ENCODE results near the gene RNASEH2C. TPM values are rescaled to one million over a fixed set of nuclear protein-coding genes. Genes with fewer than 3 reads are reported as not detected.
"Not testable (repeated sequence)": the region's sequence is repeated elsewhere in the genome, so short reads cannot be mapped to it uniquely, and the experiment has no call there.

The RNASEH2C gene
- total RNA-seq, 2 donors from 2014 or later = 40.9 to 93.0 TPM

DNA sequence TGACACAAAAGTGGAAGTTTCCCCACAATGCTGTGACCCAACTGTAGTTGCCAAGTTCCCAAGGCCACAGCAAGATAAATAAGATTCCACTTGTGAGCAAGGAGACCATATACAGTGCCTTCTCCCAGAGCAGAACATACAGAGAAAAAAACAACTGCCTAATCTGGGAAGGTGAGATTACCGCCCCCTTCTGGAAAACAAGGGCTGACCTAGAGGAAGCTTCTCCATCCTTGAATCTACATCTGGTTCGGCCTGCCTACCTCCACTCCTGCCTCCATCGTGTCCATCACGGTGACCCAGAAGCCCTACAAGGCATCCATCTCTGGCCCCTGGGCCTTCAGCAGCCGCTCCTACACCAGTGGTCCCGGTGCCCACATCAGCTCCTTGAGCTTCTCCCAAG, 6.1 kb upstream of the RNASEH2C start:
- H3K27ac Mint-ChIP-seq = peak overlapping the region in 1 of 2 donors; percentile 48
- H3K36me3 Mint-ChIP-seq = no peaks in the 10 kb centered on the region
- ATAC-seq (peak; percentile 24 to 34), DNase-seq (ENCODE audit: low spot score in 2 of 2) (no peak)
- H3K9me3 Mint-ChIP-seq = no peaks in the 10 kb centered on the region

DNA sequence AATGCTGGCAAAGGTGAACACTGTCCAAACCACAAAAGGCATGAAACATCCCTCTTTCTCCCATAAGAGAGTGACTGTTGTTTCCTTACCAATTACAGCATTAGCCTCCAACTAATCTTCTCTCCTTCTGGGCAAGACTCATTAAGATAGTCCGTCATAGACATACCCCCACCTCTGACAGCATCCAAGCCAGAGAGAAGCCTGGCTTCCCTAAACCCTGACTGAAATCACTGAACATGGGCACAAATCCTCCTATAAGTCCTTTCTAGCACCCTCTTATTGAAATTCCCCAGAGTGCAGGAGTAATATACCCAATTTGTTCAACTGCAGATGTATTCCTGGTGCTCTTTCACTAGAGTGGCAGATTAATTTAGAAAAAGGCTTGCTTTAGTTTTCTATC, 1.7 kb upstream of the RNASEH2C start:
- no peak for ATAC-seq
- H3K9me3 Mint-ChIP-seq = no peaks in the 10 kb centered on the region

DNA sequence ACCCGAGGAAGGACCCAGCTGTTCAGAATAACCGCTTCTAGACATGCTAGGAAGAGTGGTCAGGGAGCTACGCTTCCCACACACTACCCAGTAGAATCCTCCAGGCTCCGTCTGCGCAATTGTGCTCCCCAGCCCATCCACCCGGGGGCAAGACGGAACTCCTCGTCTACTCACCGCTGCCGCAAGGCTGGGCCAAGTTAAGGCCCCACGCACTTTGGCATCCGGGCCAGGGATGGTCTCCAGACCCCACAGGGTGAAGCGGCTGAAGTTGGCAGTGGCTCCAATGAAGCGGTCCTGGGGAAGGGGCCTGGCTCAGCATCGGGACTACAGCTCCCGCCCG, 757 bp downstream of the RNASEH2C start:
- DNase-seq (ENCODE audit: low spot score in 2 of 2) = peak in 1 of 2 donors; percentile 33
- H3K36me3 Mint-ChIP-seq = peaks cover 26 to 34% of the 10 kb centered on the region in 2 donors

More for the DNA sequence above, 1.7 kb upstream of the RNASEH2C start:
- peaks cover 20 to 26% of the 10 kb centered on the region in 2 donors for H3K36me3 Mint-ChIP-seq
- H3K27ac Mint-ChIP-seq = no peak overlapping the region
- no peak for DNase-seq (ENCODE audit: low spot score in 2 of 2)

DNA sequence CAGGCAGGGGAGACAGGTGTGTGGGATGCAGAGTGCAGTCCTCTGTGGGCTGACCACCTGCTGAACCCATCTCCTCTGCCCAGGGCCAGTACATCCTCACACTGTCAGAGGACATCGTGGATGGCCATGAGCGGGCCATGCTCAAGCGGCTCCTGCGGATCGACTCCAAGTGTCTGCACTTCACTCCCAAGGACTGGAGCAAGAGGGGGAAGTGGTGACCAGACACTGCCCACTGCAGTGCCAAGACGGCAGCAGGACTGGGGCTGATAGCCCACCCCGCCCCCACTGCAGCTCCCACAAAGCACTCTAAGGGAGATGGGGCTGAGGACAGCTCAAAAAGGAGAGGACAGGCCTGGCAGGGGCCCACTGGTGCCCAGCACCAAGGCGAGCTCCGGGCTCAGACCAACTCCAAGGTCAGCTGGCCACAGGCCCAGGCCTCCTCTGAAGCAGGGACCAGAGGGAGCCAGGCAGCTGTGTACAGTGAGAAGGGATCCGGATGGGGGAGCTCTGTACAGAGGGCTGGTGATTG, 1.6 kb downstream of the RNASEH2C start:
- H3K9me3 Mint-ChIP-seq = no peaks in the 10 kb centered on the region
- peaks cover 32 to 39% of the 10 kb centered on the region in 2 donors for H3K36me3 Mint-ChIP-seq
- peak overlapping the region; percentile 83 to 88 for H3K27ac Mint-ChIP-seq
- ATAC-seq (no peak), DNase-seq (ENCODE audit: low spot score in 2 of 2) (no peak)

More for the DNA sequence above, 757 bp downstream of the RNASEH2C start:
- peak; percentile 19 to 35 for ATAC-seq
- Mint-ChIP-seq H3K27ac (peak overlapping the region; percentile 88 to 92), H3K9me3 (no peaks in the 10 kb centered on the region)

DNA sequence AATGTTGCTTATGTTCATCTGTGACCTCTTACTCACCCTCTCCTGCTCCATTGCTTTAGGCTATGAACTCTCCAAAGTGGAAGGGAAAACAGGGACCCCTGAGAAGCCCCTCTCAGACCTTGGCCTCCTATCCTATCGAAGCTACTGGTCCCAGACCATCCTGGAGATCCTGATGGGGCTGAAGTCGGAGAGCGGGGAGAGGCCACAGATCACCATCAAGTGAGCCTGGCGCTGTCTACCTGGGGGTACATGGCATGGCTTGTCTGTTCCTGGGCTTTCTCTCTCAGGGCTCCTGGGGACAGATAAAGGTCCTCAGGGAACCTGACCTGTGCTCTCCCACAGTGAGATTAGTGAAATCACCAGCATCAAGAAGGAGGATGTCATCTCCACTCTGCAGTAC, 2.1 kb downstream of the RNASEH2C start:
- DNase-seq (ENCODE audit: low spot score in 2 of 2) (no peak), ATAC-seq (no peak)
- Mint-ChIP-seq H3K36me3 (peaks cover 35 to 44% of the 10 kb centered on the region in 2 donors), H3K9me3 (no peaks in the 10 kb centered on the region), H3K27ac (peak overlapping the region; percentile 83 to 88)

DNA sequence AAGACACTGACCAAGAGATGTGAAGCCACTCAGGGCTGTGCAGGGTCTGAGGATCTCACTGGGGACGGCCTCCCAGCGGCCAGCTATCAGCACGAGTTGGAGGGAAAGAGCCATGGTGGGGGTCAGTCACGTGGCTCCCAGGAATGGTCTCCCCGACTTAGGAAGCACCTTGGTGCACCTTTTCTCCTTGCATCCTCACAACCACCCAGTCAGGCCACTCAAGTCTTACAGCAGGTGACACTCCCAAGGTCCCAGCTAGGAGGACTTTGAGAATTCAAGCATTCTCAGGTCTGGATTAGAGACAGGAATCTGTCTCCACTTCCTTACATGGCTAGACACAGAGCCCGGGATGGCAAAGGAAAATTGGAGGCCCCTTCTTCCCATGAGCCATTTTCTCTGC, 2.7 kb downstream of the RNASEH2C start:
- ATAC-seq = no peak
- Mint-ChIP-seq H3K36me3 (peaks cover 38 to 45% of the 10 kb centered on the region in 2 donors), H3K9me3 (no peaks in the 10 kb centered on the region), H3K27ac (peak overlapping the region; percentile 83 to 88)
- DNase-seq (ENCODE audit: low spot score in 2 of 2) = no peak

DNA sequence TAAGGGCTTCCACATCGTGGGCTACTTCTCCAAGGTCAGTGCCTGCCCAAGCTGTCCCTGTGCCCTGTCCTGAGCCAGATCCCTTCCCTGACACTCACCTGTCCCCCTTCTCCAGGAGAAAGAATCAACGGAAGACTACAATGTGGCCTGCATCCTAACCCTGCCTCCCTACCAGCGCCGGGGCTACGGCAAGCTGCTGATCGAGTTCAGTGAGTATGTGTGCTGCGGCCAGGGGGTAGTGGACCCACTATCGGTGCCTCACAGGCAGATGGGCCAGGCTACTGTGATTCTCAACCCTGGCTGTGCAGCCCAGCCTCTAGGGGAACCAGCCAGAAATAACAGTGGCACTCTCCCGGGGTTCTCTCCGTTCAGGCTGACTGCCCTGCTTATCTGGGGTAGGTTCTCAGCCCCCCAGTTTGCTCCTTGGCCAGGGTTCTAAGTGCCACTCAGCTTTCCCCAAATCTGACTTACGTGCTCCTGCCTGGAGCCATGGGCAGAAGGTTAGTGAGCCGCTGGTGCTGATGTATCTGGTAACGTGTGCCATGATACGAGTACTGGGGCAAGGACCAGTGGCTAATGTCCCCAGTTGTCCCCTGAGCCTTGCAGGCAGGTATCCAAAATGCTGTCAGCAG, 3.7 kb downstream of the RNASEH2C start:
- H3K27ac Mint-ChIP-seq = peak overlapping the region; percentile 22 to 57
- DNase-seq (ENCODE audit: low spot score in 2 of 2) = no peak
- ATAC-seq = no peak
- H3K36me3 Mint-ChIP-seq = peaks cover 44 to 45% of the 10 kb centered on the region in 2 donors
- no peaks in the 10 kb centered on the region for H3K9me3 Mint-ChIP-seq

DNA sequence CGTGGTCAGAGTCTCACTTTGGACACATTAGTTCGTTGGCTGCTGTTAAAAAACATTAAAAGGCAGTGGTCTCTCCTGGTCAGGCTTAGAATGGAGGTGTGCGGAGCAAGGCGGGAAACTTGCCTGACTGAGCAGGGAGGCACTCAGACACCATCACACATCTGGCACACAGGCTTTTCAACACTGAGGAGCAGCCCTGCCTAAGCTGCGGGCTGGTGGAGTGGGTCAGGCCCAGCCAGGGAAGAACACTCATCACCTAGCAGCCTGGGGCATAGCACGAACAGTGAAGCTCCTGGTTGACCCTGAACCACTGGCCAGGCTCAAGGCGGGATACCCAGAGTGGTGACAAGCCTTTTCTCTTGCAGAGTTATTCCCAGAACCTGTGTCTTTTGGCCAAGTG, 4.3 kb downstream of the RNASEH2C start:
- H3K9me3 Mint-ChIP-seq = no peaks in the 10 kb centered on the region
- peaks cover 44 to 45% of the 10 kb centered on the region in 2 donors for H3K36me3 Mint-ChIP-seq
- DNase-seq (ENCODE audit: low spot score in 2 of 2) (no peak), ATAC-seq (no peak)
- H3K27ac Mint-ChIP-seq = peak overlapping the region; percentile 15 to 57

DNA sequence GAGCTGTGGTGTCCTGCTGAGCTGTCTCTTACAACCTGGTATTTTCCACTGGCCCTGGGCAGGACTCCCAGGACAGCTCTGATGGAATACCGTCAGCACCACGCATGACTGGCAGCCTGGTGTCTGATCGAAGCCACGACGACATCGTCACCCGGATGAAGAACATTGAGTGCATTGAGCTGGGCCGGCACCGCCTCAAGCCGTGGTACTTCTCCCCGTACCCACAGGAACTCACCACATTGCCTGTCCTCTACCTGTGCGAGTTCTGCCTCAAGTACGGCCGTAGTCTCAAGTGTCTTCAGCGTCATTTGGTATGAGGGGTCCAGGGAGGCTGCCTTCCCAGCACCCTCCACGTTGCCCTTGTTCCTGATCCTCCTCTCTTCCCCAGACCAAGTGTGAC, 6.2 kb downstream of the RNASEH2C start:
- Mint-ChIP-seq H3K9me3 (no peaks in the 10 kb centered on the region), H3K36me3 (peaks cover 33 to 36% of the 10 kb centered on the region in 2 donors), H3K27ac (peak overlapping the region; percentile 77 to 86)
- ATAC-seq (no peak), DNase-seq (ENCODE audit: low spot score in 2 of 2) (no peak)

DNA sequence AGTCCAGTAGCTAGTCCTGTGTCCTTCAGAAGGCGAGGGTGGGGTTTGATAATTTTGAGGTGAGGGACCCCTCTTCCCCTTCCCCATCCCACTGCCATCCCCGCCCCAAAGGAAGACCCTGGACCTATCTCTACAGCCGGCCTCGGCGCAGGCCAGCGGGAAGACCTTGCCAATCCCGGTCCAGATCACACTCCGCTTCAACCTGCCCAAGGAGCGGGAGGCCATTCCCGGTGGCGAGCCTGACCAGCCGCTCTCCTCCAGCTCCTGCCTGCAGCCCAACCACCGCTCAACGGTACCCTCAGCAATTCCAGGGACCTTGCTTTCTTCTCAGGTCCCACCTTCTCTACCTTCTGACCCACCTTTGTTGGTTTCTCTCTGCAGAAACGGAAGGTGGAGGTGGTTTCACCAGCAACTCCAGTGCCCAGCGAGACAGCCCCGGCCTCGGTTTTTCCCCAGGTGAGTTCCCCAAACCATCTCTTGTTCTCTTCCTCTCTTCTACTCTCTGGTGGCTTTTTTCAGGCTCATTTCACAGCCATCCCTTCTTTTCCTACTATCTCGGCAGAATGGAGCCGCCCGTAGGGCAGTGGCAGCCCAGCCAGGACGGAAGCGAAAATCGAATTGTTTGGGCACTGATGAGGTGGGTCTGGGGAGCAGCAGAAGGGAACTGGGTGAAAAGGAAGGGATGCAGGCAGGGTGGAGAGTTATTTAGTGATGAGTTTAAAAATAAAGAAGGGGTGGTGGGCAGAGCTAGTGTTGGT, 7.2 kb downstream of the RNASEH2C start:
- H3K36me3 Mint-ChIP-seq = peaks cover 24 to 25% of the 10 kb centered on the region in 2 donors
- H3K9me3 Mint-ChIP-seq = no peaks in the 10 kb centered on the region
- ATAC-seq (no peak), DNase-seq (ENCODE audit: low spot score in 2 of 2) (no peak)
- H3K27ac Mint-ChIP-seq = peak overlapping the region; percentile 75 to 100

DNA sequence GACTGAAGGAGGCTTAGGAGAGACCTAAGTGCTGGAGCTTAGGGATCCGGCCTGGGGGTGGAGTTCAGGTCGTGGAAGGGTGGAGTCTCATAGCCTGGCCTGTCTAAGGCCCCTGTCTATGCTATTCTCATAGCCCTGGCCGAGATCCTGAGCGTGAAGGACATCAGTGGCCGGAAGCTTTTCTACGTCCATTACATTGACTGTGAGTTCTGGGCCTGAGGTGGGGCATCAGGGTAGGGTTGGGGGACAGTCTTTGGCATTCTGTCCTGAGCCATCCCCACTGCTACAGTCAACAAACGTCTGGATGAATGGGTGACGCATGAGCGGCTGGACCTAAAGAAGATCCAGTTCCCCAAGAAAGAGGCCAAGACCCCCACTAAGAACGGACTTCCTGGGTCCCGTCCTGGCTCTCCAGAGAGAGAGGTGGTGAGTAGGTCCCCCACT, 7.9 kb downstream of the RNASEH2C start:
- H3K27ac Mint-ChIP-seq = peak overlapping the region; percentile 99 to 100
- H3K36me3 Mint-ChIP-seq = peaks cover 23 to 24% of the 10 kb centered on the region in 2 donors
- no peaks in the 10 kb centered on the region for H3K9me3 Mint-ChIP-seq
- no peak for DNase-seq (ENCODE audit: low spot score in 2 of 2)
- no peak for ATAC-seq

DNA sequence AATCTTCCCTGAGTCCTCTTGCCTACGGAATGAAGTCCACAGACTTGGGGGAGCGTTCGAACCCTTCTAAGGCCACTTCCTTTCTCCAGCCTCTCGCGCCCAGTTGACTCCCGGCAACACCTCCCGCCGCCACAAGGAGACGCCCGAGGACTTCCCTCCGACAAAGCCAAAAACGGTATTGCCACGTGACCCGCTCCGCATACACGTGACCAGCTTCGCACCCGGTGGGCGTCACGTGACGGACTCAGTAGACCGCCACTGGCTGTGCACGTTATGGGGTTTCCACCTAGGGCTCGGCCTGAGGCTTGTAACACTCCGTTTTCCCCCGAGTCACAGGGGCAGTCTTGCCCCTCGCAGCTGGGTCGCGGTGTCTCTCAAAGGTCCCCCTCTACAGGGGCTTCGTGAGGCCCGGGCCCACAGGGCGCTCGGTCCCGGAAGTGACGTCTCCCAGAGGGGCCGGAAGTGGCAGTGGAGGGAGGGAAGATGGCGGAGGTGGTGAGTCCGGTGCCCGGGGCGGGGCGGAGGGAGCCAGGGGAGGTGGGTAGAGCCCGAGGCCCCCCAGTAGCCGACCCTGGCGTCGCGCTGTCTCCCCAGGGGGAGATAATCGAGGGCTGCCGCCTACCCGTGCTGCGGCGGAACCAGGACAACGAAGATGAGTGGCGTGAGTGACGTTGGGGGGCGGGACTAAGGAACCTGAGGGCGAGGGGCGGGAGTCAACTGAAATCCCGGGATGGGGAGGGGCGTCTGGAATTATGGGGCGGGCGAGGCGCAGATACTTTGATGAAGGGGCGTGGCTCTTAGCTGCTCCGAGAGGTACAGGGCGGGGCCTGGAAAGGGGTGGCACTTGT, 8.6 kb downstream of the RNASEH2C start, which contains the start of gene KAT5:
KAT5 (plus strand) TSS at position 468 of the 848 bp plus-strand sequence; CDS start at position 484, 16 bp downstream.
- Mint-ChIP-seq H3K36me3 (peaks cover 17 to 24% of the 10 kb centered on the region in 2 donors), H3K9me3 (no peaks in the 10 kb centered on the region), H3K27ac (peak within 1 kb of the TSS; percentile 99 to 100)
- ATAC-seq (peak; percentile 87 to 88), DNase-seq (ENCODE audit: low spot score in 2 of 2) (peak; percentile 98 to 99)

DNA sequence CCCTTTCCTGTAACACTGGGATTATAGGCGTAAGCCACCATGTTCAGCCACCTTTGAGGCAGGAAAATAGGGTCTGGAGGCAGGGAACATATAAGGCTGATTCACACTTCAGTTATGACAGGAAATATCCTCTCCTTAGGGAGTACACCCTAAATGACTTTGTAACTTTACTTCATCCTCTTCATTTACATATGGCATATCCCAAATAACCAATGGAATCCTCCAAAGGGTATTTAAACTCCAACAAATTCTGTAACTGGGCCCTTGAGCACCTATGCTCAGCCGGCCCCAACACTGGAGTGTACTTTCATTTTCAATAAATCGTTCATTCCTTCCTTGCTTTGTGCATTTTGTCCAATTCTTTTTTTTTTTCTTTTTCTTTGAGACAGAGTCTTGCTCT, 10.2 kb downstream of the RNASEH2C start:
- ATAC-seq = no peak

DNA sequence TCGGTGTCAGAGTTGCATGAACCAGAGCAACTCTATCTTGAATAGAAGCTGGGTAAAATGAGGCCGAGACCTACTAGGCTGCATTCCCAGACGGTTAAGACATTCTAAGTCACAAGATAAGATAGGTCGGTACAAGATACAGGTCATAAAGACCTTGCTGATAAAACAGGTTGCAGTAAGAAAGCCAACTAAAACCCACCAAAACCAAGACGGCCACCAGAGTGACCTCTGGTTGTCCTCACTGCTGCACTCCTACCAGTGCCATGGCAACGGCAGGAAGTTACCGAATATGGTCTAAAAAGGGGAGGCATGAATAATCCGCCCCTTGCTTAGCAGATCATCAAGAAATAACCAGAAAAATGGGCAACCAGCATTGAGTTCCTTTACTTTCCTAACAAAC, 10.9 kb downstream of the RNASEH2C start:
- no peak for ATAC-seq
- no peak for DNase-seq (ENCODE audit: low spot score in 2 of 2)
- peaks cover 10 to 16% of the 10 kb centered on the region in 2 donors for H3K36me3 Mint-ChIP-seq
- no peak overlapping the region for H3K27ac Mint-ChIP-seq
- no peaks in the 10 kb centered on the region for H3K9me3 Mint-ChIP-seq

More for the DNA sequence above, 10.2 kb downstream of the RNASEH2C start:
- peaks cover 17 to 24% of the 10 kb centered on the region in 2 donors for H3K36me3 Mint-ChIP-seq
- DNase-seq (ENCODE audit: low spot score in 2 of 2) = no peak
- H3K9me3 Mint-ChIP-seq = no peaks in the 10 kb centered on the region
- no peak overlapping the region for H3K27ac Mint-ChIP-seq

DNA sequence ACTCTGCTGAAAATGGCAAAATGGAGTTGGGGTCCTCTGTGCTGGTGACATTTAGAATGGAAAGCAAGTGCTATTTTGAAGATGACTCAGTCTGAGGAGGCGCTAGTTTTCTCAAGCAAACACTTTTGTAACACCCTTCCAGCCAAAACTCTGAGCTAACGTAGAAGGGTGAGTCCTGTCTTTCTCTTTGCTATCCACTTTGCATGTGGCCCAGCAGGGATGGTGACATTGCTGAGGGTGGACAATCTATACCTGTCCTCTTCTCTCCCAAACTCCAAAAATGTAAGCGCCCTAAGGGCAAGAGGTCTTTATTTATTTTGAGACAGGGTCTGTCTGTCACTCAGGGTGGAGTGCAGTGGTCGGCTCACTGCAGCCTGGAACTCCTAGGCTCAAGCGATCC, 12.1 kb downstream of the RNASEH2C start:
- Mint-ChIP-seq H3K27ac (no peak overlapping the region), H3K36me3 (peaks cover 1 to 8% of the 10 kb centered on the region in 2 donors), H3K9me3 (no peaks in the 10 kb centered on the region)
- DNase-seq (ENCODE audit: low spot score in 2 of 2) (no peak), ATAC-seq (no peak)

DNA sequence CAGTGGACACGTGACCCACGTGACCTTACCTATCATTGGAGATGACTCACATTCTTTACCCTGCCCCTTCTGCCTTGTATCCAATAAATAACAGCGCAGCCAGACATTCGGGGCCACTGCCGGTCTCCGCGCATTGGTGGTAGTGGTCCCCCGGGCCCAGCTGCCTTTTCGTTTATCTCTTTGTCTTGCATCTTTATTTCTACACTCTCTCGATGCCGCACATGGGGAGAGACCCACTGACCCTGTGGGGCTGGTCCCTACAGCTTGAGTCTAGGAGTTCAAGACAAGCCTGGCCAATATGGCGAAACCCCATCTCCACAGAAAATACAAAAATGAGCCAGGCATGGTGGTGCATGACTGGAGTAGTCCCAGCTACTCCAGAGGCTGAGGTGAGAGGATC, 13.6 kb downstream of the RNASEH2C start:
- H3K27ac Mint-ChIP-seq; H3K9me3 Mint-ChIP-seq; ATAC-seq; H3K36me3 Mint-ChIP-seq; DNase-seq (ENCODE audit: low spot score in 2 of 2): not testable (repeated sequence)

Measured in activated naive CD4-positive, alpha-beta T cell treated with anti-CD3 and anti-CD28 coated beads, Interleukin-2, amount 50 U/mL, for 72 hours (primary cell).